GM18520 (cell line): ENCODE results near the gene EPHA1.

ENCODE experiments used
- ATAC-seq: cut with Tn5 transposase; IDR thresholded peaks from one replicate; pipeline ENCODE4 v1.9.1; 2021; ENCODE audit not compliant: unreplicated experiment

The EPHA1 gene

DNA sequence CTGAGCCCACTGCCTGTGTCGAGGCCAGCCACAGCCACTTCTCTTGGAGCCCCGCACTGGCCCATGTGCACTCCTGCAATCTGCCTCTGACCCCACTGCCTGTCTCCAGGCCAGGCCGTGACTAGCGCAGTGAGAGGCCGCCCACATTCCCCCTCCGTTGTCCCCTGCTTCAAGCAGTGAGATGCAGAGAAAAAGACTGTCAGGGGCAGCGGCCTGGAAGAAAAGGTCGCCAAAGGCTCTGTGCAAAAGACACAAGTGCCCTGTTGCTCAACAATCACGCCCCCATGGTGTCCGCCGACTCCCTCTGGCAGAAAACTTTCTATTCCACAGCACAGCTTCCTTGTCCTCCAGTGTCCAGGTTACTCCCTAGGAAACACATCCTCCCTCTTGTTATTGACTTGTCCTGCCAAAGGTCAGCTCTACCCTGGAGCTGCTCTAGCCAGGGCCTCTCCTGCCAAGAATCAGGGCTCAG lies 56.1 kb downstream of the EPHA1 start:
- no peak for ATAC-seq

DNA sequence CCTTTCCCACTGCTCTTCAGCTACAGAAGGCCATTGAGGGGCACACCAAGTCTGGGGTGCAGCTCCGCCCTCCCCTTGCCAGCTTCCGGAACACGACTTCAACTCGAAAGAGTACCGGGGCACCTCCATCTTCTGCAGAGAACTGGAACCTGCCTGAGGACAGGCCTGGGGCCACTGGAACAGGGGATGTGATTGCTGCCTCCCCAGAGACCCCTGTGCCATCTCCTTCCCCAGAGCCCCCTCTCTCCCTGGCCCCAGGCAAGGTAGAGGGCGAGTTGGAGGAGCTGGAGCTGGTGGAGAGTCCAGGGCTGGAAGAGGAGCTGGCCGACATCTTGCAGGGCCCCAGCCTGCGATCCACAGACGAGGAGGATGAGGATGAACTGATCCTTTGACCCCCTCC lies 57.1 kb downstream of the EPHA1 start:
- ATAC-seq = no peak

DNA sequence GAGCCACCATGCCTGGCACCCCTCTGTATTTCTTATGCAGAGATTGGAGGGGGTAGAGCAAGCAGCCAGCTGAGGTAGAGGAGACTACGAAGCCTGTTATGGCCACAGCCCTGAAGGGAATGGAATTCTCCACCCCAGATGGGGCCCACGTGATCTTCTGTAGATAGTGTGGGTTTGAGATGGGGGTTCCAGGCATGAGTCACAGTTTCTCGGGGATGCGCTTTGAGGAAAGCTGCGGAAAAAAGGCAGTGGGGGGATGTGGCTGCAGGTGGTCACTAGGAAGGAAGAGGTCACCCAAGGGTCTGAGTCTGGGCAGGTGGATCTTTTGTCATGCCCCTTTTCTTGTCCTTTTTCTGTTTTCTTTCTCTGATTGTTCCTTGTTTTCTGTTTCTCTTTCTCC lies 57.6 kb downstream of the EPHA1 start:
- ATAC-seq = no peak

DNA sequence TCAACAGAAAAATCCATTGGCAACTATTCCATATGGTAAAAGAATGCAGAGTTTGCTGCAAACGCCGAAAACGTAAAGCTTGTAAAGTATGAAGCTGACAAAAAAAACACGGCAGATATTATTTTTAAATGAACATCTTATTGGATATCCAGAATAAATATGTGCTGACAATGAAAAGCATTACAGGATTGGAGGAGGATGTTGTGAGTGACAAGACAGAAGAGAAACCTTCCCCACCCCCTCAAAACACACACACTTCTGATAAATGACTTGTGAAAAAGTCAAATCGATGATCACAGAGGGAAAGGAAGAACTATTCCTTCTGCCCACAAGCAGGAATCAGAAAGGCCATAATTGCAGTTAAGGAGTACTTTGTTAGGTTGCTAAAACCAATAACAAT lies 60.7 kb downstream of the EPHA1 start:
- no peak for ATAC-seq

DNA sequence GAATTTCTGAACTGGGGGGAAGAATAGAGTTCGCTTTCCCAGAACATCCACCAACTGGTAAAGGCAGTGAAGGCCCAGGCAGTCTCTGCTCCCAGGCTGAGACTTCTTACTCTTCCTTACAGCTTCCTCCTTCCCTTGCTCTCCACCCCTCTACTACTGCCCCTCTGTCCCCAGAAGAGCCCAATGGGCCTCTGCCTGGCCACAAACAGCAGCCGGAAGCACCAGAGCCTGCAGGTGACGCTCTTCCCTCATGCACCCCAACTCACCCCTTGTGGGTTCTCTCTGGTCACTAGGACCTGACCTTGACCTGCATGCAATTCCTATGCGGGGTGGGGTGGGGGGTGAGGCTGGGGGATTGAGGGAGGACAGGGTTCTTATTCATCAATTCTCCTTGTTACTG lies 62.6 kb downstream of the EPHA1 start:
- ATAC-seq = no peak

DNA sequence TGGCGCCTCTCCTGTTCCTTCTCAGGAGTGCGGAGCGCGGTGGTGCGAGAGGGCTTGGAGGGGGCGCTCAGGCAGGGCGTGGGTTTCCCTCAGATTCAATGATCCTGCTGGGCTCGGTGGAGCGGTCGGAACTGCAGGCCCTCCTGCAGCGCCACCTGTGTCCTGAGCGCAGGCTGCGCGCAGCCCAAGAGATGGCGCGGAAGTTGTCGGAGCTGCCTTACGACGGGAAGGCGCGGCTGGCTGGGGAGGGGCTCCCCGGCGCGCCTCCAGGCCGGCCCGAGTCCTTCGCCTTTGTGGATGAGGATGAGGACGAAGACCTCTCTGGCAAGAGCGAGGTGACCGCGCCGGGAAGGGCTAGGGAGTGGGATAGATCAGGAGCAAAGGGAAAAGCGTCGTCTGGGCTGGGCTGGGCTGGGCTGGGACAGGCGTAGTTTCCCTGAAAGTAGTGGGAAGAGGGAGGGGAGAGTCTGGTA lies 63.2 kb downstream of the EPHA1 start:
- no peak for ATAC-seq

DNA sequence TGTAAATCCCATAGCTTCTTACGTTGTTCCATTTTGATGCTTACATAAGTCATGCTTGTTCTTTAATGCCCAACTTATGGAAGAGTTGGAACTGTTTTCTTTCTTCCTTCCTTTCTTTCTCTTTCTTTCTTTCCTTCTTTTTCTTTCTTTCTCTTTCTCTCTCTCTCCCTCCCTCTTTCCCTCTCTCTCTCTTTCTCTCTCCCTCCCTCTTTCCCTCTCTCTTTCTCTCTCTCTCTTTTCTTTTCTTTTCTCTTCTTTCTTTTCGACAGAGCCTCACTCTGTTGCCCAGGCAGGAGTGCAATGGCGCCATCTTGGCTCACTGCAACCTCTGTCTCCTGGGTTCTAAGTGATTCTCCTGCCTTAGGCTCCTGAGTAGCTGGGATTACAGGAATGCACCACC lies 65.1 kb downstream of the EPHA1 start:
- no peak for ATAC-seq

DNA sequence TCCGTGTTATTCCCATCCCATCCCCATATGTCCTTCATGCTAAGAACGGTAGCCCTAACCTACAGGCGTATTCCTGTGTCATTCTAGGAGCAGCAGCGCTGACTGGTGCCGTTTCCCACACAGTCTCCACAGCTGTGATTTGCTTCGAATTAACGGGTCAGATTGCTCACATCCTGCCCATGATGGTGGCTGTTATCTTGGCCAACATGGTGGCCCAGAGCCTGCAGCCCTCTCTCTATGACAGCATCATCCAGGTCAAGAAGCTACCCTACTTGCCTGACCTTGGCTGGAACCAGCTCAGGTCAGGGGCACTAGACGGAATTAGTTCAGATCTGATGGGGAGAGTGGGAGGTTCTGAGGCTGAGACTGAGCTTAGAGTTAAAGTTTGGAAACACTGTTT lies 66.8 kb downstream of the EPHA1 start:
- no peak for ATAC-seq
